Endometrium (tissue), 2 donors: ENCODE measurements around the gene DNAH1.

Experiments used
- FAIRE-seq: peaks from 2 replicates; lab custom pipeline; 2012; peaks lifted over from hg19 to GRCh38; lab: Jason Lieb, UNC
- donor health status: control.
- donor health status: control.

The DNAH1 gene

DNA sequence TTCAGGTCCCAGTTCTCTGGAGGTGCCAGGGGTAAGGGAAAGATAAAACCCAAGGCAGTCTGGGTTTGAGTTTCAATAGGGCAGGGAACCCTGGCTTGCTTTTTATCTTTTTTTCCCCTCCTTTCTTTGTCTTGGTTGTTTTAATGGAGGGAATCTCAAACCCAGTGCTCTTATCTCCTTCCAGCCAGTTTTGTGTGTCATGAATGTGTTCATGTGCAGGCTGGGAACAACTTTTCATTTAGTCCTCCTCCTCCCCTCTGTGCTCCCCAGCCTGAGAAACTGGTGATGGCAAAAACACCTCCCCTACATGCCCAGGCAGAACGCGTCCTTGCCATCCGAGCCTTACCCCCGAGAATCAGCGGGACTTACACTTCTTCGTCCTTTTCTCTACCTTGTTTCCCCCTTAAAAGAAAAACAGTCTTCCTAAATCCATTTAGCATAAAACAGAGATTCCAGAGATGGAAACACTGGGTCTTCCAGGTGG is 117.9 kb downstream of the DNAH1 start:
- FAIRE-seq, result no peak

GRCh38 chr3:52434491-52435115 is 118.5 kb downstream of the DNAH1 start:
- FAIRE-seq, result no peak

DNA sequence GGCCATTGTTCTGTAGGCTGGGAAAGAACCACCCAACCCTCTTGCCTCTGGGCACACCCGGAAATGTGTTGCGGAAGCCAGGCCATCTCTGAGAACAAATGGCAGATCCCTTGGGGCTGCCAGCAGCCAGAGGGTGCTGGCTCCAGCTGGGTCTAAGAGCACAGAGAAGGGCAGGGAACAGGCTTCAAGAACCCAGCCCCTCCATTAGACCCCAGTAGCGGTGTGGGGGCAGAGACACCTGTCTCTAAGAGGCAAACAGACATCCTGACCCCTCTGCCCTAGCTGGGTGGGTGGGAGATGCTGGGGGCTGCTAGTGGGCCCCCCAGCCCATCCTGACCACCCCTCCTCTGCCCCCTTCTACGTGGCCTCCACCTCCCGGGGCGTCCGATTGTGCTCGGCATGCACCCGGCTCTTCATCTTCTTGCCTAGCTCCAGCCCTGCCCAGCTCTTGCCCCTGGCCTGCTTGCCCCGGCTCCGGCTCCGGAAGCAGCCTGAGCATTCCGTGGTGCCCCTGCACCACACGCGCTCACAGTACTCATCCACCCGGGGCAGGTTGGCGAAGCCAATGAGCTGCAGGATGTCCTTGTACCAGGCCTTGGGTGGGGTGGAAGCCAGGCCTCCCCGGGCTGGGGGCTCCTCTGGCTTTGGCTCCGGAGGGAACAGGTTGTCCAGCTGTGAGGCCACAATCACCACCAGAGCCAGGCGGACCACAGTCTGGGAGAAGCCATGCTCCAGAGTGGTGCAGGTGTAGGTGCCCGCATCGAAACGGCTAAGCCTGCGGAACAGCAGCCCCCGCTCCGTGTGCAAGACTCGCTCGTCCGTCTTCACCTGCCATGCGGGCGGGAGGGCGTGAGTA is 119.4 kb downstream of the DNAH1 start:
- no peak for FAIRE-seq

DNA sequence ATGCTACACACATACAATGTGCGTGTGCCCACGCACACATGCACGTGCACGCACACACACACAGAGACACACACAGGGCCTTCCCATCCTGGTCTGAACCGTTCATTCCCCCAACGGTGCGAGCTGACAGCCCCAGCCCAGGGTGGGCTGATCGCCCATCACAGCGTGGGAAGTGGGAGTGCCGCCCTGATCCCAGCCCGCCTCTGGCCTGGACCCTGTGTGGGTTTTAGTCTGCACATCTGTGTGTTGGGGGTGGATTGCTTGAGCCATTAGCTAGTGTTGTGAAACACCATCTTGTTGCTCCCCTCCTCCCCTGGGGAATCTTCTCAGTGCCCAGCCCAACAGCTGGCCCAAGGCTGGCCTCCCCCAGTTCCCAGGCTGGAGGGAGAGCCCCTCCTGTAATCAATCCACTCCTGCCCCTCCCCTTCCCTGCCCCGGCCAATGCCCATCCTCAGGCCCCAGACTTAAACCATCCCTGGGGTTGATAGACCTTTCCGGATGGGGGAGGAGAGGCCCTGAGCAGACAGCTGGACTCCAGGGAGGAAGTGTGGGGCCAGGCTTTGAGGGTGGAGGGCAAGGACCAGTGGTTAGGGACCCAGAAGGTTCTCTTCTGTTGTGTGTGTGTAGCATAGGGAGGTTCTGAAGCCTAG is 120.5 kb downstream of the DNAH1 start:
- FAIRE-seq, result no peak

DNA sequence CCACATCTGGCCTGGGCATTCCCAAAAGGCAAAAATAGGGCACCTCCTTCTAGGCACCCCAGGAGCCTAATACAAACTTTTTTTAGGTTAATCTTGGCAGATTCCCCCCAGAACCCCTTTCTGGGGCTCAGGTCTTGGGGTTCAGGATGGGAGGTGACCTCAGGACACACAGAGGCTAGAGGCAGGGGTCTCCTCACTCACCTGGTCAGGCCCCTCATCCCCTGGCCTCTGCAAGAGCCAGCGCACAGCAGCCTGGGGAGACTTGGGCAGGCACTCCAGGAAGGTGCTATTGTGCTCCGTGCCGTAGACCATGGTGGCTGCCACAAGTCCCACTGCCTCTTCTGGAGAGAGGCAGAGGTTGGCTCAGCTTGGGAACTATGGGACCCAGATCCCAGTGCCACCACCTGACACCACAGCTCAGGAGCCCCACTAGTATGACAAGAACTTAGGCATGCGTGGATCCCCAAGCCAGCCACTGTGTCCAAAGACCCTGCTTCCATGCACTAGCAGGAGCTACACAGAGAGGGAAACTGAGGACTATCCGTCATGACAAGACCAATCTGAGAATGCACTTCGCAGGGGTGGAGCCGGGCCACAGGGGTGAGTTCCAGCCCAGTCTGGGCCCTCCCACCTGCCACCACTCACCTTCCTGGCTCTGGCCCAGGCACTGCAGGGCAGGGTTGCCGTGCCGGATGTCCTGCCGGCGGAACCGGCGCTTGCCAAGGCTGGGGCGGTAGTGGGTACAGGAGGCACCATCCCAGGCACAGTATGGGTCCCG is 121.4 kb downstream of the DNAH1 start:
- no peak for FAIRE-seq

GRCh38 chr3:52438104-52438376 is 121.9 kb downstream of the DNAH1 start:
- FAIRE-seq, result no peak

DNA sequence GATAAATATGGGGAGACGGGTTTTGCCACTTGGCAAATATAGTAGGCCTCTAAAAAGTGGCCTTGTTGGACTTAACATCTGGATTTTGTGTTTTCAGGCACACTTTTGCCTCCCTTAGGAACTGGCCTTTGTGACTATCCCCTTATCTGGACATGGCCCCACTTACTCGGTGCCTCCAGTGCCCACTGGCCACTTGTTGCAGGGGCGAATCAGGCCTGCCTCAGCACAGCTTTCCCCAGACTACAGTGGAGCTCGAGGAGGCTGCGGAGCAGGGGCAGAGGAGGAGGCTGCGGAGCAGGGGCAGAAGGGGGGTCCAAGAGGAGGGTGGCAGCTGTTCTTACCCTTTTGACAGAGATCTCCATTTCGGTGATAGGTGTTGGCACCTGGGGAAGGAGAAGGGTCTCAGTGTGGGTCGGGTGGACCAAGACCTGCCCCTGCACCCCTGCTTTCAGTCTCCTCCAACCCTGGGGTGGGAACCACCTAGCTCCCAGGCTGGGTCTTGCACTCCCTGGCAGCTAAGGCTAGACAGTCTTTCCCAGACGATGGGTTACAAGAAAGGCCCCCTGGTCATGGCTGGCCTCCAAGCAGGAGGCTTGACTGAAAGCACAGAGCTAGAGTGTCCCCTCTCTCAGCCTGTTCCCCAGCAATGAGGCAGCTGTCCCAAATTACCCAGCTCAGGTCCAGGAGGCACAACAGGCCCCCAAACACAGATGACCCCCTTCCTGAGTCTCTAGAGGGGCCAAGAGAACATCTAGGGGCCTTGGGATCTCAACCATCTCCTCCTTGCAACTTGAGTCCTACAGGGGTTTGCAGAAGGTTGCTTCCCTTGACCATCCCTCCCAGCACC is 122.7 kb downstream of the DNAH1 start:
- no peak for FAIRE-seq

DNA sequence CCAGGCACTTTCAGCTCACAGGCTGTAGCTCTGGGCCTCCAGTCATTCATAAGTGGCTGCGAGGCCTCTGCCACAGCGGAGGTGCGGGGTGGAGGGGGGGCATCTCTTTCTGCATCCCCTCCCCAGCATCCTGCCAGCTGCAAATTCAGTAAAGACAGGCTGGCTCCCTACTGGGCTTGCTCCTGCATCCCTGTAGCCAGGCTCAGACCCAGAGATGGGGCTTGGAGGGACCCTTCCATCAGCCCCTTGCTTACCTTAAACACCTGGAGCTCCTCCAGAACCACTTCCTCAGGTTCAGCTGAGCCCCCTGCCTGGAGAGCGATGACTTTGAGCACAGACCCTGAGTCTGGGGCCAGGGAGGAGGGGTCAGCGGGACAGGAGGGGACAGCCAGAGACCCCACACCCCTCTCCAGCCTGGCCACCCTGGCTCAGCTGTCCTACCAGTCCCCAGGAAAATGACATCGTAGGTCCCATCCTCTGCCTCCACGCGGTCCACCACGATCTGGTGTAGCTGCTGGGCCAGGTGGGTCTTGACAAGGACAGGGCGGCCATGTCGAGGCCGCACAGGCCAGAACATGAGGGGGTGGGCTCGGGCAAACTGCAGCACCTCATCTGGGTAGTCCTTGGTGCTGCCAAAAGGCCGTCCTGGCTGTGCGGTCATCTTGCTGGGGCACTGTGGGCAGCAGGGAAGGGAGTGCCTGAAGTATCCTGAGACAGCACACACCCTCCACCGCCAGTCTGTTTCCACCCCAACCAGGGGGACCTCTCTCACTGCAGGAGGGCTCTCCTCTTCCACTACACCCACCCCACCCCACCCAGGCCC is 123.5 kb downstream of the DNAH1 start:
- no peak for FAIRE-seq

GRCh38 chr3:52440249-52440551 is 124.1 kb downstream of the DNAH1 start:
- FAIRE-seq, result no peak

DNA sequence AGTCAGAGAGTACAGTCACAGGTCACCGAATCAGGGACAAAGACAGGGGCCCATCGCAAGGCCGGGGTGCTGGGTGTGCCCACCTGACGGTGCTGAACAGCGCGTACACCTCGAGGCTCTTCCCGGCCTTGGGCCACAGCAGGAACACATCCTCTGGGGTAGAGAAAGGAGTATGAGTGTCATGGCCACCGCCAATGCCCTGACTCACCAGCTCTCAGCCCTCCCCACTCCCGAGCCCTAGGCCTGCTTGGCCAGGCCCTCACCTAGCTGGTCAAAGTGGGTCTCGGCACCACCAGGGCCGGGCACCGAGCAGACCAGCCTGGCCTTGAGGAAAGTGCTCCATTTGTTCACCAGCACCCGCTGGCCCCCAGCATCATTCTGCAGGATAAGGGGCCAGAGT is 124.6 kb downstream of the DNAH1 start:
- no peak for FAIRE-seq

GRCh38 chr3:52441091-52441771 is 125.1 kb downstream of the DNAH1 start:
- FAIRE-seq, result no peak

DNA sequence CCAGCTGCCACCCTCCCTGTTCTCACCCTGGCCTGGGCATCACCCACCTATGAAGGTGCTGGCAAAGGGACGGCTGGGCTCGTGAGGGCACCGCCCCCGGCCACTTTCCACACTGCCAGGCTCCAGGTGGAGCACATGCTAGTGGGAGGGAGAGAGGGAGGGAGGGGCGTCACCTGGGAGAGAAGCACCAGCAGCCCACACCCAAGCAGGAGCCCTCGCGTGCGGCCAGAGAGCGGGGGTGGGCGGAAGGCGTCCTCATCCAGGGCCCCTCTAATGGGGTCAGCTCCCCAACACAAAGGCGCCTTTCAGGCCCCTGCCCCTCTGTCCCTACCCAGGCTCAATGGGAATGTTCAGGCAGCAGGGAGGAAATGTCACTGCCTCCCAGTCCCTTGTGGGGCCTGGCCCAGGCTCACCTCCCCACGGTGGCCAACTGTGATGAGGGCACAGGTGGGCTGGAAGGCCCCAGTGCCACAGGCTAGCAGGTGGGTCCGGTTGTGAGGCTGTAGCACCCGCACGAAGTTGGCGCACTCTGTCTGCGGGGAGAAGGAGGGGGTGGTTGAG is 125.7 kb downstream of the DNAH1 start:
- no peak for FAIRE-seq

- FAIRE-seq, result no peak
These were observed 126.5 kb downstream of the DNAH1 start for GRCh38 chr3:52442409-52443267.

- FAIRE-seq, result no peak
These were observed 127.1 kb downstream of the DNAH1 start for GRCh38 chr3:52443268-52443610.

GRCh38 chr3:52443791-52444687 is 127.9 kb downstream of the DNAH1 start:
- no peak for FAIRE-seq

DNA sequence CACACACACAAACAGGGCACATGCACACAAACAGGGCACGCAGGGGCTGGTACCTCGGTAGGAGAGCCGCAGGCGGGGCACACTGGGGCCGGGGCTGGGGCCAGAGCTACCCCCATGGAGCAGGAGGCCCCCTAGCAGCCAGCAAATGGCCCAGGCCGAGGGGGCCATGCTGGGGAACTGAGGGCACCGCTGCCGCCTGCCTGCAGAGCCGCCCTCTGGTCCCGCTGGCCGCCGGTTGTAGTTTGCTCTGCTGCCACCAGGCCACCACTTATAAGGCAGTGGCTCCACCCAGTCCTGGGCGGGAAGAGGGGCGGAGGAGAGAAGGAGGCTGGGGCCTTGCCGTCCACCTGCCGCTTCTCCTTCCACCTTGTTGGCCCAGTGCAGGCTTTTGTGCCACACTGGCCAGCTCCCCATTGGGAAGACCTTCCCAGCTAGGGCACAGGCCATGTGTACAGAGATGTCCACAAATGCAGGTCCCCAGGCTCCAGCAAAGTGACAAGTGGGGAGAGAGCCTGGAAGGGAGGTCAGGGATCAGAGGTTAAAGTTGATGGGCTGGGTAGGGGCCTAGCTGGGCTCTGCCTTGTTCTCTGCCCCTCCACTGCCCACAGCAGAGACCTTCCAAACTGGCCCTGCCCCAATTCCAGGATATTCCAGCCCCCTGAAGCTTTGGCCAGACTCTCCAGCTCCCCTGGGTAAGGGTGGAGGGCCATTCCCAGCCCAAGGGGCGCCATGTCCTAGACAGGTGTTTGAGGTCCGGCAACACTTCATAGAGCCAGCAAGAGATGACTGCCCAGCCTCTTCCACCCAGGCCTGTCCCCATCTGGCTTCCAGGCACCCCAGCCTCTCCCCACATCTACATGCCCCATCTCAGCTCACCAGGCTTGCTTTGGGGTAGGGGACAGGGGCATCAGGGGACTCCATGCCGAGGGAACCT is 129.0 kb downstream of the DNAH1 start, which contains the start of gene SEMA3G:
Gene SEMA3G (minus strand): TSS at position 244 of the 934 bp plus-strand sequence. CDS start 76 bp downstream, at position 168.
- FAIRE-seq, result no peak

GRCh38 chr3:52446042-52446441 is 129.9 kb downstream of the DNAH1 start:
- no peak for FAIRE-seq
